Stimulated activated naive CD8-positive, alpha-beta T cell treated with anti-CD3 and anti-CD28 coated beads, Interleukin-15, Interleukin-2, amounts not matched to agents 100 ng/mL and 50 ng/mL, for 24 hours (primary cell): ENCODE results near the gene RADX.

Experiments used
- H3K27ac Mint-ChIP-seq: one replicate; pipeline ENCODE4 v1.8.0; 2021; ENCODE audit warnings: mild to moderate bottlenecking, mixed read lengths
- H3K27me3 Mint-ChIP-seq: one replicate; pipeline ENCODE4 v1.8.0; 2021; ENCODE audit warnings: mixed read lengths
- H3K36me3 Mint-ChIP-seq: one replicate; pipeline ENCODE4 v1.8.0; 2021; ENCODE audit warnings: low read depth, mixed read lengths
- H3K4me1 Mint-ChIP-seq: one replicate; pipeline ENCODE4 v1.8.0; 2021; ENCODE audit warnings: low read depth, mixed read lengths
- H3K4me3 Mint-ChIP-seq: one replicate; pipeline ENCODE4 v1.8.0; 2021; ENCODE audit warnings: mild to moderate bottlenecking, mixed read lengths
- H3K9me3 Mint-ChIP-seq: one replicate; pipeline ENCODE4 v1.8.0; 2021; ENCODE audit warnings: mixed read lengths

Gene RADX

DNA sequence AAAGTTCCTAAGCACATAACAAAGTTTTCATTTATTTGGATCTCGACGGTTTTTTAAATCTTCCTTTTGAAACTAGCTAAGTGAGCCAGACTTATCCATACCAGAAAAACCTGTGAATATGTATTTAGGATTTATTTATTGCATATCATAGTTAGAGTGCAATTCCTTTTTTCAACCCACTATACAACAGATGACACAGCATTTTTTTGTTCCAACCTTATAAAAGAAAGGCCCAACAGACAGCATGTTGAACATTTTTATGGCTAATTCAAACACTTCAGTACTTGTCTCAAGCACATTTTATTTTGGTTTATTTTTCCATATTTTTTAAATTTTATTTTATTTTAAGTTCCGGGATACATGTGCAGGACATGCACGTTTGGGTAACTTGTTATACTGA is 99.6 kb downstream of the RADX start:
- H3K36me3 Mint-ChIP-seq: no peaks in the 10 kb centered on the region
- H3K4me1 Mint-ChIP-seq: no peaks in the 10 kb centered on the region
- H3K27me3 Mint-ChIP-seq: no peaks in the 10 kb centered on the region
- H3K27ac Mint-ChIP-seq: no peak overlapping the region
- H3K4me3 Mint-ChIP-seq: no peak overlapping the region
- no peaks in the 10 kb centered on the region for H3K9me3 Mint-ChIP-seq

DNA sequence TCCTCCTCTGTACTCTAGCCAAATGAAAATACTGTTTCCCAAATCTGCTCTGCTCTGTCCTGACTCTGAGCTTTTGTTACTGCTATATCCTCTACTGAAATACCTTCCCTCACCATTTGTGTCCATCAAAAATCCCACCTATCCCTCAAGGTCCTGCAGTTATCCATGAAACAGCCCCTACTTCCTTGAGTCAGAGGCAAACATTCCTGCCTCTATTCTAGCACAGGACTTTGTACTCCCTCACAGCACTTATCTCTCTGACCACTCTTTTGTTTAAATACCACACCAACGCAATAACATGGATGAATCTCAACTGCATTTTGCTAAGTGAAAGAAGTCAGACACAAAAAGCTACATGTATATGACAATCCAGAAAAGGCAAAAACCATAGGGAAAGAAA is 104.2 kb downstream of the RADX start:
- Mint-ChIP-seq H3K27ac (no peak overlapping the region), H3K9me3 (no peaks in the 10 kb centered on the region), H3K27me3 (no peaks in the 10 kb centered on the region), H3K36me3 (no peaks in the 10 kb centered on the region), H3K4me3 (no peak overlapping the region), H3K4me1 (no peaks in the 10 kb centered on the region)

DNA sequence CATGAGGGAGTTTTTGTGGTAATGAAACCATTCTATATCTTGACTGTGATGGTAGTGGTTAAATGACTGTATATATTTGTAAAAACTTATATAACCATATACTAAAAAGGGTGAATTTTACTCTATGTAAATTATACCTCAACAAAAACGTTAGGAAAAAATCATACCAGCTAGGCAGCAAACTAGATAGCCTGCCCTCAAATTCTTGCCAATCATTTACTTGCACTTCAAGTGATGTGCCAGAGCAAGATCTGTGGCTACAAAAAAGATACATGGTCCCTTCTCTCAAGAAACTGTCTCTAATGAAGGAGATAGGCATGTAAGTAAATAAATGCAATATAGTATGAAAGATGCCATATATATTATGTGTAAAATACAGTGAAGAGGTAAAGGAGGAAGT is 104.7 kb downstream of the RADX start:
- Mint-ChIP-seq H3K9me3 (no peaks in the 10 kb centered on the region), H3K36me3 (no peaks in the 10 kb centered on the region), H3K27me3 (no peaks in the 10 kb centered on the region), H3K4me1 (no peaks in the 10 kb centered on the region), H3K4me3 (no peak overlapping the region), H3K27ac (no peak overlapping the region)

DNA sequence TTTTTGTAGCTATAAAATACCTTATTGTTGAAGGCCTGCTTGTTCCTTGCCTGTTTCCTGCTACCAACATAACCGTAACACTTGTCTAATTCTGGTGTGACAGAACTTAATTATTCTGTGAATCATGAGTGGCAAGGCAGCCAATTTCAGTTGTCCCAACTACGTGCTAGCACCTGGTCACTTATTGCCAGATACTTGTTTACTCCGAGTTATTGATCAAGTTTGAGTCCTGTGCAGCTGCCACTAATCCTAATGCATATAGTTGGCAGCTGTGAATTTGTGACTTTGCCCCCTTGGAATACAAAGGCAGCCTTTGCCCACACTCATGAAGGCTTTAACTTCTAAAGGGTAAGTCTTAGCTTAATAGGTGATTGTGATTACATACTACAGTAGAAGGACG is 106.9 kb downstream of the RADX start:
- H3K36me3 Mint-ChIP-seq: no peaks in the 10 kb centered on the region
- H3K4me3 Mint-ChIP-seq: no peak overlapping the region
- H3K4me1 Mint-ChIP-seq: no peaks in the 10 kb centered on the region
- H3K9me3 Mint-ChIP-seq: no peaks in the 10 kb centered on the region
- no peak overlapping the region for H3K27ac Mint-ChIP-seq
- peaks cover 2% of the 10 kb centered on the region for H3K27me3 Mint-ChIP-seq

DNA sequence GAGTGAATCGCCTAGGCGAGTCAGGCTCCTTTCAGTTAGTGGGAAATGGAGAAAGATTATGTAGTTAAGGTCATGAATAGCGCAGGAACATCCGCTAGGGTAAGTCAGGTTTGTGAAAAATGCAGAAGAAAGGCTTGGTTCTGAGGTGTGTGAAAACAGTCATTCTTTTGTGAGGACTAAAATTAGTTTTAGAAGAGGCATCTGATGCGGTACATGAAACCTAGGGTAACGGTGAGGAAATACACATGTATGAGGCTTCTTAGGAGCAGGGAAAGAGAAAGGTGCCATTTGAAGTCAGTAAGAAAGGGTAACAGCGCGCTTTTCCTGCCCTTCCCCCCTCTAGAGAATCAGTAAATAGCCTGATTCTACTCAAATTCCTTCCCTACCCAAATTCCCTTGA is 114.2 kb downstream of the RADX start:
- Mint-ChIP-seq H3K36me3 (no peaks in the 10 kb centered on the region), H3K27me3 (peaks cover 41% of the 10 kb centered on the region), H3K27ac (no peak overlapping the region), H3K9me3 (no peaks in the 10 kb centered on the region), H3K4me3 (no peak overlapping the region), H3K4me1 (no peaks in the 10 kb centered on the region)

DNA sequence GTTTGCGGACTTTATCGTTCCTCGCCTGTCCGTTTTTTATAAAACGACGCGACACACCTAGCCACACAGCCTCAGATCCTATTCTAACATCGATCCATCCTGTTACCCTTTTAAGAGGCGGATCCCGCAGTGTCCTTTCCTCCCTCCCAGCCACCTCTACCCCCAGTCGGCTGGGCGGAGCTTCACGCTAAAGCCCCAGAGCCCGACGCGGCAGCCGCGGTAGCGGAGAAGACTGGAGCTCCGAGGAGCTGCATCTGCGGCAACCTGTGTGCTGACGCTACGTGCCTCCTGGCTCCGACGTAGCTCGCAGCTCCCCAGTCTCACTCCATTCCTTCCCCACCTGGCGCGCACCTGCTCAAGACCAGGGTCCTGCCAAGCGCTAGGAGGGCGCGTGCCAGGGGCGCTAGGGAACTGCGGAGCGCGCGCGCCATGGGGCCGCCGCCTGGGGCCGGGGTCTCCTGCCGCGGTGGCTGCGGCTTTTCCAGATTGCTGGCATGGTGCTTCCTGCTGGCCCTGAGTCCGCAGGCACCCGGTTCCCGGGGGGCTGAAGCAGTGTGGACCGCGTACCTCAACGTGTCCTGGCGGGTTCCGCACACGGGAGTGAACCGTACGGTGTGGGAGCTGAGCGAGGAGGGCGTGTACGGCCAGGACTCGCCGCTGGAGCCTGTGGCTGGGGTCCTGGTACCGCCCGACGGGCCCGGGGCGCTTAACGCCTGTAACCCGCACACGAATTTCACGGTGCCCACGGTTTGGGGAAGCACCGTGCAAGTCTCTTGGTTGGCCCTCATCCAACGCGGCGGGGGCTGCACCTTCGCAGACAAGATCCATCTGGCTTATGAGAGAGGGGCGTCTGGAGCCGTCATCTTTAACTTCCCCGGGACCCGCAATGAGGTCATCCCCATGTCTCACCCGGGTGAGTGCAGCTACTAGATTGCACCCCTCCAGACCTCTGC is 115.0 kb downstream of the RADX start, which contains the start of gene RNF128:
Gene RNF128, plus strand, starts transcription at position 217 of the 953 bp plus-strand sequence. Its CDS starts 213 bp downstream, at position 430.
- no peaks in the 10 kb centered on the region for H3K36me3 Mint-ChIP-seq
- H3K27ac Mint-ChIP-seq: no peak within 1 kb of the TSS
- no peaks in the 10 kb centered on the region for H3K9me3 Mint-ChIP-seq
- peak within 1 kb of the TSS; percentile 39 for H3K4me3 Mint-ChIP-seq
- peaks cover 45% of the 10 kb centered on the region for H3K27me3 Mint-ChIP-seq
- no peaks in the 10 kb centered on the region for H3K4me1 Mint-ChIP-seq

DNA sequence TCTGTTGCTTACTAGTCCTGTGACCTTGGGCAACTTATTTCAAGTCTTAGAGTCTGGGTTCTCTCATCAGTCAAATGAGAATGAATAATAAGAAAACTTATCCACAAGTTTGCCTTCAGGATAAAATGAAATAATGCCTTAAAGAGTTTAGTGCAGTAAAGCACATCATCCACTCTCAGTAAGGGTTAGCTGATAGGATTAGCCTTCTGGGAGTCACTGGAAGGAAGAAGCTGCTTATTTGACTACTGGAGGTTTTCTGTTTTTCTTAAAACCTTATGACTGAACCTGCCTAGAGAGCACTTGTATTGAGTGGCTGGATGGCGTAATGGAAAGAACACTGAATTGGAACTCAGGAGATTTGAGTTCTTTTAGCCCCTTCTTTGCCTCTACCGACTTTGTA is 116.6 kb downstream of the RADX start:
- H3K27ac Mint-ChIP-seq: no peak overlapping the region
- peaks cover 51% of the 10 kb centered on the region for H3K27me3 Mint-ChIP-seq
- H3K9me3 Mint-ChIP-seq: no peaks in the 10 kb centered on the region
- no peaks in the 10 kb centered on the region for H3K36me3 Mint-ChIP-seq
- H3K4me1 Mint-ChIP-seq: no peaks in the 10 kb centered on the region
- no peak overlapping the region for H3K4me3 Mint-ChIP-seq
